CD1c-positive myeloid dendritic cell (primary cell): ENCODE results near the gene IL36G.
"Not testable (repeated sequence)": the region's sequence is repeated elsewhere in the genome, so short reads cannot be mapped to it uniquely, and the experiment has no call there.

Experiments used
- DNase-seq: peaks from one replicate; pipeline ENCODE4 v3.0.0-alpha.2; 2016; ENCODE audit errors: extremely low spot score

The IL36G gene

GRCh38 chr2:112977559-112978056 is at the start of gene IL36G:
IL36G (plus strand) TSS chr2:112978006; CDS start chr2:112978639, 633 bp downstream.
- no peak for DNase-seq

- no peak for DNase-seq
Measured at GRCh38 chr2:112933261-112933660, 44.5 kb upstream of the IL36G start.

- not testable (repeated sequence) for DNase-seq
Measured at GRCh38 chr2:112934117-112934516, 43.7 kb upstream of the IL36G start.

- no peak for DNase-seq
Measured at GRCh38 chr2:112936927-112937232, 40.9 kb upstream of the IL36G start.

GRCh38 chr2:112938904-112939303 is 38.9 kb upstream of the IL36G start:
- DNase-seq, result no peak

- DNase-seq, result no peak
Measured at GRCh38 chr2:112939425-112939824, 38.4 kb upstream of the IL36G start.

GRCh38 chr2:112940859-112941625 is 36.8 kb upstream of the IL36G start:
- no peak for DNase-seq

GRCh38 chr2:112941753-112942653 is 35.8 kb upstream of the IL36G start:
- DNase-seq, result peak; percentile 85

- no peak for DNase-seq
Measured at GRCh38 chr2:112942654-112943002, 35.2 kb upstream of the IL36G start.

GRCh38 chr2:112944971-112945370 is 32.8 kb upstream of the IL36G start:
- DNase-seq, result no peak

- no peak for DNase-seq
Measured at GRCh38 chr2:112946086-112946485, 31.7 kb upstream of the IL36G start.

GRCh38 chr2:112947374-112947773 is 30.4 kb upstream of the IL36G start:
- no peak for DNase-seq

GRCh38 chr2:112949456-112949855 is 28.4 kb upstream of the IL36G start:
- no peak for DNase-seq

- DNase-seq, result no peak
Measured at GRCh38 chr2:112954364-112954763, 23.4 kb upstream of the IL36G start.

GRCh38 chr2:112957511-112957910 is 20.3 kb upstream of the IL36G start:
- no peak for DNase-seq

GRCh38 chr2:112958428-112959108 is 19.2 kb upstream of the IL36G start:
- peak; percentile 63 for DNase-seq

GRCh38 chr2:112959109-112959812 is 18.5 kb upstream of the IL36G start:
- DNase-seq, result no peak

- DNase-seq, result no peak
Measured at GRCh38 chr2:112960230-112960825, 17.5 kb upstream of the IL36G start.

GRCh38 chr2:112962308-112963175 is 15.3 kb upstream of the IL36G start:
- DNase-seq, result no peak

- DNase-seq, result no peak
Measured at GRCh38 chr2:112967023-112967422, 10.8 kb upstream of the IL36G start.
